Uterus (tissue), 4 donors: ENCODE measurements around the gene CEP63. TPM values are rescaled to one million over a fixed set of nuclear protein-coding genes. Genes with fewer than 3 reads are reported as not detected.

Experiments
- DNase-seq, 2 donors: peaks; one replicate each; pipeline ENCODE4 v3.0.0-alpha.2; 2019 to 2020
- H3K27ac ChIP-seq, 2 donors: fragments of 200-600 bp; sonication (generic); 1 replicate in 1 of 2; 2 replicates in 1 of 2; pipeline ENCODE4 v1.5.1; 2016 to 2018
- H3K27me3 ChIP-seq, 2 donors: fragments of 200-600 bp; sonication (generic); one replicate each; pipeline ENCODE4 v1.5.1; 2018 to 2019; ENCODE audit warnings: control low read depth in 1 of 2
- H3K36me3 ChIP-seq, 2 donors: fragments of 200-600 bp; sonication (generic); one replicate each; pipeline ENCODE4 v1.5.1; 2019; ENCODE audit warnings: control low read depth in 1 of 2
- H3K4me1 ChIP-seq, 2 donors: fragments of 200-600 bp; sonication (generic); one replicate each; pipeline ENCODE4 v1.5.1; 2018 to 2019; ENCODE audit warnings: control low read depth in 1 of 2
- H3K4me3 ChIP-seq, 2 donors: fragments of 200-600 bp; sonication (generic); 1 replicate in 1 of 2; 2 replicates in 1 of 2; pipeline ENCODE4 v1.5.1; 2018 to 2019; ENCODE audit warnings: mild to moderate bottlenecking in 1 of 2
- H3K9me3 ChIP-seq, 2 donors: fragments of 200-600 bp; sonication (generic); one replicate each; pipeline ENCODE4 v1.5.1; 2019; ENCODE audit warnings: control low read depth in 1 of 2
- CTCF ChIP-seq, 4 experiments: fragments of 200-600 bp in 2 of 4; fragments of 450-650 bp in 2 of 4; sonication (generic) in 2 of 4; IDR thresholded peaks; one replicate each; pipeline ENCODE4 v1.5.1; 2016 to 2019; ENCODE audit warnings: antibody characterized with exemption in 4 of 4, mild to moderate bottlenecking in 2 of 4, moderate library complexity in 1 of 4
- POLR2A ChIP-seq, 2 donors: fragments of 450-650 bp; IDR thresholded peaks; one replicate each; pipeline ENCODE4 v1.6.1; 2016; ENCODE audit warnings: antibody characterized with exemption in 2 of 2, mild to moderate bottlenecking in 1 of 2, moderate library complexity in 1 of 2
- intact Hi-C: fragments of 100-400 bp; cut with DNase I; formaldehyde crosslinking; loops from one replicate; pipeline ENCODE4 v1.15.1; 2023; ENCODE audit warnings: low total_unique reads
- total RNA-seq, 4 donors: library from RNA; depleted of rRNA in 3 of 4; stranded (reverse); fragments of >200 nt in 3 of 4; gene quantifications; one replicate each; pipeline versions ENCODE4 v1.1.0 to v1.2.4, GENCODE V29; 2014 to 2023
- donor health status: DM: yes; HTN: yes; CAD: no.

CEP63 gene
- total RNA-seq, 4 donors from 2014 or later, result 5.9 to 25.5 (median 16.5) TPM

- Histone ChIP-seq H3K27ac (no peak overlapping the region), H3K4me3 (no peak overlapping the region), H3K36me3 (no peaks in the 10 kb centered on the region), H3K27me3 (no peaks in the 10 kb centered on the region), H3K4me1 (no peaks in the 10 kb centered on the region), H3K9me3 (no peaks in the 10 kb centered on the region)
- DNase-seq, result no peak
- TF ChIP-seq POLR2A (IDR thresholded peaks at IDR 0.05), result no peak
- no peak for TF ChIP-seq CTCF (IDR thresholded peaks at IDR 0.05)
- intact Hi-C loops, result no loop called here
These were observed 121.5 kb downstream of the CEP63 start for GRCh38 chr3:134607054-134608022.

DNA sequence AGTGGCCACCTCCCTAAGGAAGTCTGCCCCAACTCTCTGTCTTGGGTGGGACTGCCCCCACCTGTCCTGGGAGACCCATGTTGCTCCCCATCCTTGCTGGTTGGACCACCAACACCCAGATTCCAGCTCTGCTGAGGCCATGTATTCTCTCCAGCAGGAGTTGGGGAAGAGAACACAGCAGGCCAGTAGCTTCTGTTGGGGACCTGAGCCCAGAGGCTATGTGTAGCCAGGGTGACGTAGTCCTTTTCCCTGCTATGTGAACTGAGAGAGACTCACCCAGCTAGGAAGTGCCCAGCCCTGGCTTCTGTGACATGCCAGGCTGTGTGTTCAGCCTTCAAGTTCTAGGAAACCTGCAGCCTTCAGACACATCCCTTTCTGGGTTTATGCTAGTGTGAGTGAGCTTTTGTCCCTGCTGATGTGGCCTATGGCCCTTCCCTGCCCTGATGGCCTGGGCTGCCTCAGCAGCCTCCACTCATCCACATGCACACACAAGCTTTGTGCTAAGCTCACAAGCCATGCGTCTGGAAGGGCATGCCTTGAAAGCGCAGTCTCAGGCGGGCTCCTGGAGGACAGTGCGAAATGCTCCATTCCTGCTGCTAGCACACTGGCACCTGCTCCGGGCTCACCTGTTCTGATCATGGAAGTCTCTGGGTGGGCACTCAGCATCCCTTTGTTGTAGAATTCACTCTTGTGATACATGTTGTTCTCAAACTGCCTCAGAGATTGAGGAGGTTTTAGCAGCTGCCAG, 122.3 kb downstream of the CEP63 start:
- intact Hi-C loops, result no loop called here
- no peaks in the 10 kb centered on the region for H3K4me1 ChIP-seq

GRCh38 chr3:134608771-134609435, 123.0 kb downstream of the CEP63 start:
- H3K4me3 ChIP-seq, result no peak overlapping the region
- H3K27ac ChIP-seq, result no peak overlapping the region
- no peaks in the 10 kb centered on the region for H3K36me3 ChIP-seq
- H3K4me1 ChIP-seq, result no peaks in the 10 kb centered on the region
- H3K9me3 ChIP-seq, result no peaks in the 10 kb centered on the region
- TF ChIP-seq CTCF (IDR thresholded peaks at IDR 0.05) (no peak), POLR2A (IDR thresholded peaks at IDR 0.05) (no peak)
- H3K27me3 ChIP-seq, result no peaks in the 10 kb centered on the region
- intact Hi-C loops, result no loop called here
- DNase-seq, result no peak

More for the DNA sequence above, 122.3 kb downstream of the CEP63 start:
- no peak overlapping the region for H3K27ac ChIP-seq
- no peak overlapping the region for H3K4me3 ChIP-seq
- TF ChIP-seq POLR2A (IDR thresholded peaks at IDR 0.05) (no peak), CTCF (IDR thresholded peaks at IDR 0.05) (no peak)
- no peaks in the 10 kb centered on the region for H3K36me3 ChIP-seq
- DNase-seq, result no peak
- no peaks in the 10 kb centered on the region for H3K27me3 ChIP-seq
- no peaks in the 10 kb centered on the region for H3K9me3 ChIP-seq

DNA sequence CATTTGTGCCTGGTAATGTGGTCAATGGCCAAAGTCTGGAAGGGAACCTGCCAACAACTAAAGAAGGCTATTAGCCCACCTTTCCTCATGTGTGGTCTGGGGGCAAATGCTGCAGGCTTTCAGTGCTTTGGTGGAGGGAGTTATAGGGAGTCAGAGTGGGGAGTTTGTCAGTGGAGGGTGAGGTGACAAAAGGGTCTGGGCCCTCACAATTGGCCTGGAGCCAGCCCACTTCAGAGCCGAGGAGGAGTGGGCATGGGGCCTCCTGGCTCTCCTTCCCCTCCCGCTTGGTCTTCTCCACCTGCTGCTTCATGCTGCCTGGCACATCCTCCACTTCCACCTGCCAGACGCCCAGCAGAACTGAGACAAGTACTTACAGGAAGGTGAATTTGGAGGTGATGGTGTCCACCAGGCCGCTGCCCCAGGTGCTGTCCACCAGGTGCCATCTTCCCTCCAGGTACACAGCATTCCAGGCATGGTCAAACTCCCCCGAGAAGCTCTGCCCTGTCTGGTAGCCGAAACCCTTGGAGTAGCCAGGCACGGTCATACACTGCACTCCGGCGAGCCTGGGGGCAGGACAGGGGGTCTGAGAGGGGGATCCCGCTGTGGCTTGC, 124.1 kb downstream of the CEP63 start:
- intact Hi-C loops, result no loop called here
- no peaks in the 10 kb centered on the region for H3K36me3 ChIP-seq
- no peak overlapping the region for H3K4me3 ChIP-seq
- H3K9me3 ChIP-seq, result no peaks in the 10 kb centered on the region
- H3K4me1 ChIP-seq, result no peaks in the 10 kb centered on the region
- TF ChIP-seq POLR2A (IDR thresholded peaks at IDR 0.05) (no peak), CTCF (IDR thresholded peaks at IDR 0.05) (no peak)
- H3K27me3 ChIP-seq, result no peaks in the 10 kb centered on the region
- DNase-seq, result no peak
- no peak overlapping the region for H3K27ac ChIP-seq
